GM12891 (cell line): ENCODE data around the gene IL32.
"Not testable (repeated sequence)": the region's sequence is repeated elsewhere in the genome, so short reads cannot be mapped to it uniquely, and the experiment has no call there.

ENCODE experiments used
- DNase-seq: peaks from one replicate; pipeline ENCODE4 v3.0.0; 2011; ENCODE audit warnings: low spot score; ENCODE audit not compliant: insufficient read length
- FAIRE-seq: peaks from 2 replicates; lab custom pipeline; 2011; peaks lifted over from hg19 to GRCh38; lab: Jason Lieb, UNC
- PAX5 ChIP-seq: IDR thresholded peaks from 2 replicates; pipeline ENCODE4 v1.6.1; 2011; ENCODE audit warnings: low read length, moderate library complexity, mild to moderate bottlenecking; ENCODE audit not compliant: insufficient read depth, severe bottlenecking
- POLR2A ChIP-seq: IDR thresholded peaks from 2 replicates; pipeline ENCODE4 v1.6.1; 2011; ENCODE audit warnings: low read depth, low read length, control low read depth
- POLR2AphosphoS5 ChIP-seq: IDR thresholded peaks from 2 replicates; pipeline ENCODE4 v1.6.1; 2011; ENCODE audit warnings: low read depth, low read length, control low read depth
- POU2F2 ChIP-seq: IDR thresholded peaks from 2 replicates; pipeline ENCODE4 v1.6.1; 2011; ENCODE audit warnings: low read depth, mild to moderate bottlenecking, control low read depth, low read length, moderate library complexity
- SPI1 ChIP-seq: IDR thresholded peaks from 2 replicates; pipeline ENCODE4 v1.6.1; 2011; ENCODE audit warnings: low read depth, low read length, control low read depth
- TAF1 ChIP-seq: IDR thresholded peaks from 2 replicates; pipeline ENCODE4 v1.6.1; 2011; ENCODE audit warnings: low read depth, low read length, control low read depth

Gene IL32

DNA sequence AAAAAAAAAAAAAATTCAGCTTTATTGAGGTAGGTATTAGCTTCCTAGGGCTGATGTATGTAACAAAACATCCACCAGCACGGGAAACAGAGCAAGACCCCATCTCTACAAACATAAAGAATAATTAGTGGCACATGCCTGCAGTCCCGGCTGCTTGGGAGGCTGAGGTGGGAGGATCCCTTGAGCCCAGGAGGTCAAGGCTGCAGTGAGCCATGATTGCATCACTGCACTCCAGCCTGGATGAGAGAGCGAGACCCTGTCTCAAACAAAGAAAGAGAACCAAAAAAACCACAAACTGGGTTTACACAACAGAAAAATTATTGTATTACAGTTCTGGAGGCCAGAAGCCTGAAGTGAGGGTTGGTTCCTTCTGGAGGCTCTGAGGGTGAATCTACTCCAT, 23.1 kb upstream of the IL32 start:
- FAIRE-seq (no peak), DNase-seq (no peak)
- TF ChIP-seq POLR2AphosphoS5 (no peak), SPI1 (no peak), PAX5 (no peak), TAF1 (no peak), POLR2A (no peak), POU2F2 (no peak)

DNA sequence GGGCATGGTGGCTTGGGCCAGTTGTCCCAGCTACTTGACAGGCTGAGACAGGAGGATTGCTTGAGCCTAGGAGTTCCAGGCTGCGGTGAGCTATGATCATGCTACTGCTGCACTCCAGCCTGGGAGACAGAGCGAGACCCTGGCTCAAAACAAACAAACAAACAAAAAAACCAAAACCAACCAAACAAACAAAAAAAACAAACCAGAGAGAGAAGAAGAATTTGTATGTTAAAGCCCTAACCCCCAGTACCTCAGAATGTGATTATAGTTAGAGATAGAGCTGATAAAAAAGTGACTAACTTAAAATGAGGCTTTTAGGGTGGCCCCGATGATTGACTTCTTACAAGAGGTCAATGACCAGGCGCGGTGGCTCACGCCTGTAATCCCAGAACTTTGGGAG, 20.7 kb upstream of the IL32 start:
- DNase-seq (no peak), FAIRE-seq (no peak)
- TF ChIP-seq PAX5 (no peak), POLR2A (no peak), POU2F2 (no peak), POLR2AphosphoS5 (no peak), SPI1 (no peak), TAF1 (no peak)

DNA sequence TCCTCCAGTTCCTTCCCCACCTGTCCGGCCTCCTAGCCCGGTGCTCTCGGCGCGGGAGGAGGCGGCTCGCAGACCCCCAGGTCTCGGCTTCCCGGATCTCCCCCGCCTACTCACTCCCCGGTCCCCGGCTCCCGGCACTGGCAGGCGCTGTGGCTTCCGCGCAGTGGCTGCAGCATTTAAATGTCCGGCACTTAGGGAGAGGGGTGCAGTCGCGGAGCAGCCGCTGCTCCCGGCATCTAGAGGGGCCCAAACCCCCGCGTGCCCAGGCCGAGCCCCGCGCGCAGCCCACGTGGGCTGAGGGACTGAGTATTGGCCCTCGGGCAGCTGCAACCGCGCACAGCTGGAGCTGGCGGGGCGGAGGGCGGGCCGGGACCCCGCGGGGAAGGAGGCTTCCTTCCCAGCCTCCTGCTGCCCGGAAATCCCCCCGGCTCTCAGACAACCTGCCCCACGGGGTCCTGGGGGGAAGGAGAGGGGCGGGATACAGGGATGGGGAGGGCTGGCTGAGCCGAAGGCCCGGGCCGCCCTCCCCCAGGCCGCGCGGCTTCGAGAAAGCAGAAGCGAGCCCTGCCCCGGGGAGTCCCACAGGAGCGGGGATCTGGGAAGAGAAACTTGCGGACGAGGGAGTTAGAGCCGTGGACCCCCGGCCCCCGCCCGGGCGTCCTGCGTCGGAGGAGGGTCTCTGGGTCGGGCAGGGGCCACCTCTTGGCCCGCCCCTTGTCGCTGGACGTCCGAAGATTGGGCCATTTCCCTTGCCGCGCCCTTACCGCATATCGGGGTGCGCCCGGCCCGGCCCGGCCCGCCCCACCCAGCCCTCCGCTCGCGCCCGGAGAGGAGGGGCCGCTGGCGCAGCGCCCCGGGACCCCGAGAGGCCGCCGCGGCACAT, 19.4 kb upstream of the IL32 start, which contains the start of gene MMP25:
TSS of gene MMP25 (plus strand) at position 804 of the 883 bp plus-strand sequence. CDS start 357 bp downstream, outside the sequence.
- DNase-seq, result no peak
- TF ChIP-seq PAX5, result no peak
- TF ChIP-seq POLR2A, result no peak
- TF ChIP-seq TAF1, result no peak
- peak; percentile 81 for TF ChIP-seq SPI1
- no peak for TF ChIP-seq POLR2AphosphoS5
- no peak for TF ChIP-seq POU2F2
- FAIRE-seq, result peak; percentile 51

DNA sequence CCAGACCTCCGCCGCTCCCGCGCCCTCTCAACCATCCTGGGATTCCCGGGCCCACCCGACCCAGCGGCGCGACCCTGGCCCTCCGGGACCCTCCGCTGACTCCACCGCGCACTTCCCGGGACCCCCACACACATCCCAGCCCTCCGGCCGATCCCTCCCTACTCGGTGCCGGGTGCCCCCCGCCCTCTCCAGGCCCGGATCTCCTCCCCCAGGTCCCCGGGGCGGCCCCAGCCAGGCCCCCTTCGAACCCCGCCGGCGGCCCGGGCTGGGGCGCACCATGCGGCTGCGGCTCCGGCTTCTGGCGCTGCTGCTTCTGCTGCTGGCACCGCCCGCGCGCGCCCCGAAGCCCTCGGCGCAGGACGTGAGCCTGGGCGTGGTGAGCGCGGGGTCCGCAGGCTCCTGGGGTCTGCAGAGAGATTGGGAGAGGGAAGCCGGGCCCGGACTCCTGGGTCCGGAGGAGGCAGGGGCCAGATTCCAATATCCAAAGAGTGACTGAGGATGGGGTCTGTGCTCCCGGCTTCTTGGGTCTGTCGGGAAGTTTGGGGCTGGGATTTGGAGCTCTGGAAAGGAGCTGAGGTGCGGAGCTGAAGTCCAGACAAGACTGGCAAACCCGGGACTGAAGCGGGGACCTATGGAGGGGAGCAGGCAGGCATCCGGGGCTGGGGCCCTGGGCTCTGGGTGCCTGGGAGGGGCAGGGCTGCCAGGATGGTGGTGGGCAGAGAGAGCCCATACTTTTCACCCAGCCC, 18.6 kb upstream of the IL32 start:
- FAIRE-seq (no peak), DNase-seq (no peak)
- TF ChIP-seq TAF1 (no peak), POLR2AphosphoS5 (no peak), PAX5 (no peak), POLR2A (no peak), POU2F2 (no peak), SPI1 (no peak)

DNA sequence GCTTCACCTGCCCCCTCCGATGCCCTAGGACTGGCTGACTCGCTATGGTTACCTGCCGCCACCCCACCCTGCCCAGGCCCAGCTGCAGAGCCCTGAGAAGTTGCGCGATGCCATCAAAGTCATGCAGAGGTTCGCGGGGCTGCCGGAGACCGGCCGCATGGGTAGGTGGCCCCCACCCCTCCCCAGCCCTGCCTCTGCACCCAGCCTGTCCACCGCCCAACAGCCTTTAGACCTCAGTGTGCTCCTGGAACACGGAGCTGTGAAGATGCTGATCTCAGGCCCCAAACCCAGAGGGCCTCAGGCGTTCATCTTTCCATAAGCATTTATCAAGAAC, 18.1 kb upstream of the IL32 start:
- no peak for TF ChIP-seq PAX5
- FAIRE-seq (no peak), DNase-seq (no peak)

DNA sequence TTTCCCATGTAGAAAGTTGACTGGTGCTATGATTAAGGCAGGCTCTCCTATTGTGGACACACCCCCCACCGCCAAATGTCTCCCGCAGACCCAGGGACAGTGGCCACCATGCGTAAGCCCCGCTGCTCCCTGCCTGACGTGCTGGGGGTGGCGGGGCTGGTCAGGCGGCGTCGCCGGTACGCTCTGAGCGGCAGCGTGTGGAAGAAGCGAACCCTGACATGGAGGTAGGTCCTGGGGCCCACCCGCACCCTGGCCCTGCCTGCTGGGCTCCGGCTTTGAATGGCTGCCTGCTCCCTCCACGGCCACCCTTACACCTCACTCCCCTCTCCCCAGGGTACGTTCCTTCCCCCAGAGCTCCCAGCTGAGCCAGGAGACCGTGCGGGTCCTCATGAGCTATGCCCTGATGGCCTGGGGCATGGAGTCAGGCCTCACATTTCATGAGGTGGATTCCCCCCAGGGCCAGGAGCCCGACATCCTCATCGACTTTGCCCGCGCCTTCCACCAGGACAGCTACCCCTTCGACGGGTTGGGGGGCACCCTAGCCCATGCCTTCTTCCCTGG, 15.4 kb upstream of the IL32 start:
- DNase-seq, result no peak
- TF ChIP-seq POU2F2 (no peak), POLR2AphosphoS5 (no peak), SPI1 (no peak), POLR2A (no peak), TAF1 (no peak), PAX5 (no peak)
- no peak for FAIRE-seq

DNA sequence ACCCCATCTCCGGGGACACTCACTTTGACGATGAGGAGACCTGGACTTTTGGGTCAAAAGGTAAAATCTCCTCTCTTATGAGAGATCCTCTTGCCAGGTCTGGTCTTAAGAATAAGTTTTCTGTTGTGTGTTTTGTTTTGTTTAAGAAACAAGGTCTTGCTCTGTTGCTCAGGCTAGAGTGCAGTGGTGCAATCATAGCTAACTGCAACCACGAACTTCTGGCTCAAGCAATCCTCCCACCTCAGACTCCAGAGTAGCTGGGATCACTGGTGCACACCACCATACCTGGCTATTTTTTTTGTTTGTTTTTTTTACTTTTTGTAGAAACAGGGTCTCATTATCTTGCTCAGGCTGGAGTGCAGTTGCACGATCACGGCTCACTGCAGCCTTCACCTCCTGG, 15.0 kb upstream of the IL32 start:
- no peak for DNase-seq
- TF ChIP-seq POLR2A (no peak), POU2F2 (no peak), PAX5 (no peak), POLR2AphosphoS5 (no peak), TAF1 (no peak), SPI1 (no peak)
- peak; percentile 65 for FAIRE-seq

DNA sequence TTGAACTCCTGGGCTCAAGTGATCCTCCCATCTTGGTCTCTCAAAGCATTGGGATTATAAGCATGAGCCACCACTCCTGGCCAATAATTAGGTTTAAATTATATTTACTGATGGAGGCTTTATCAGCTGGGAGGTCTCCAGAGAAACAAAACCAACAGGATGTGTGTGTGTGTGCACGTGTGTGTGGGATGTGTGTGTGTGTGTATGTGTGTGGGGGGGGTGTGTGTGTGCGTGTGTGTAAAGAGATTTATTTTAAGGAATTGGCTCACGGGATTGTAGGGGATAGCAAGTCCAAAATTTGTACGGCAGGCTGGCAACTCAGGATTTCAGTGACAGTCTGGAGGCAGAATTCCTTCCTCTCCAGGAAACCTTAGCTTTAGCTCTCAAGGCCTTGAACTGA, 14.4 kb upstream of the IL32 start:
- TF ChIP-seq POLR2AphosphoS5 (no peak), TAF1 (no peak), SPI1 (no peak), PAX5 (no peak), POLR2A (no peak), POU2F2 (no peak)
- FAIRE-seq, result no peak
- DNase-seq, result no peak

DNA sequence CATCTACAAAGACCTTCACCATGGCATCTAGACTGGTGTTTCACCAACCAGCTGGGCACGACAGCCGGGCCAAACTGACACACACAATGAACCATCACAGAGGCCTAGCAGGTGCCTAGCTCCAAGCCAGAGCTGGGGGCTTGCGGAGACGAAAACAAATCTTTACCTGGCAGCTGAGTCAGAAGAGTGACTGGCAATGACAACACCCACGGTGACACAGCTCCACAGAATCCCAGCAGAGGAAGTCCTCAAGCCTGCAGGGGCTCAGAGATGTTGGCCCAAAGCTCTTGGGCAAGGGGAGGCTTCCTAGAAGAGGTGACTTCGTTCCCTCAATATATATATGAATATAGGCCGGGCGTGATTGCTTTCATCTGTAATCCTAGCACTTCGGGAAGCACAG, 13.9 kb upstream of the IL32 start:
- DNase-seq (no peak), FAIRE-seq (no peak)
- TF ChIP-seq TAF1 (no peak), POLR2A (no peak), SPI1 (no peak), POU2F2 (no peak), PAX5 (no peak), POLR2AphosphoS5 (no peak)

DNA sequence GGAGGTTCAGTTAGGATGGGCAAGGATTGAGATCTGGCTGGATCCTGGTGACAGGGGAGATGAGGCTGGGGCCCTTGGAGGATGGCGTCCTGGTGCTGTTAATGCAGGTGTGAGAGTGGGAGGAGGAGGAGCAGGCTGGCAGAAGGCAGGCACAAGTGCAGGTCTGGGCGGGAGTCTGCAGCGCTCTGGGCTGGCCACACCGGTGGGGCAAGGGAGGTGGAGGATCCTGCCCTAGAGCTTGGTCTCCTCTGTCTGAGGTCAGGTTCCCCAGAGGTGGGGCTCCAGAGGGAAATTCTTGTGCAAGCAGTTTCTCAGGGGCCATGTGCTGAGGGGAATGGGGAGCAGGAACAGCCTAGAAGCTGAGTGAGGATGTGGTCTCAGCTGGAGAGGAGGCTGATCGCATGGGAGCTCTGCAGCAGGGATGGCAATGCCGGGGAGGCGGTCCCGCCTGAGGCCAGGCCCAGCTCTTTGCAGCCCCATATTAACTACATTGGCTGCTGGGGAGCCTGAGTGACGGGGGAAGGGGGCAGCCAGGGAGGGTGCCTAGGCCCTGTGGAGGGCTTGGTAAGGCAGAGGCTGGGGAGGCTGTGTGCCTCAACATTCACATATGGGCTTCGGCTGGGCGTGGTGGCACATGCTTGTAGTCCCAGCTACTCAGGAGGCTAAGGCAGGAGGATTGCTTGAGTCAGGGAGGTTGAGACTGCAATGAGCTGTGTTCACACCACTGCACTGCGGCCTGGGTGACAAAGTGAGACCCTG, 12.7 kb upstream of the IL32 start:
- not testable (repeated sequence) for DNase-seq
- peak; percentile 38 for FAIRE-seq

DNA sequence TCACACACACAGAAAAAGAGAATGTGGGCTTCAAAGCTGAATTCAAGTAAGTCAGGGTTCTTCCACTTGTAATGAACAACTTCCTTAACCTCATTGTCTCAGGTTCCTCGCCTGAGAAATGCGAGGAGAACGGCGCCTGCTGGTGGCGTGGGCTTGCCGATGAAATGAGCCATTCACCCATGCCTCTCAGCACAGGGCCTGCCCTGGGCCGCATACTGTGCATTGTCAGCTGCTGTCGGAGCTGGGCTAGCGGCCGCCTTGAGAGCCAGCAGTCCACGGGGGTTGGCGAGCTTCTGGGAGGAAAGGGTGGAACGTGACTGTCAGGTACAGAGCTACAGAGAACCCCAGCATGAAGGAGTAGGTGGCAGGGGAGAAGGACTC, 12.1 kb upstream of the IL32 start:
- FAIRE-seq, DNase-seq: not testable (repeated sequence)
